ENCODE results near the gene TXNRD2. TPM values are rescaled to one million over a fixed set of nuclear protein-coding genes. Genes with fewer than 3 reads are reported as not detected.

Gene TXNRD2
- total RNA-seq, 1 experiment from 2014 or later: 22.4 TPM

DNA sequence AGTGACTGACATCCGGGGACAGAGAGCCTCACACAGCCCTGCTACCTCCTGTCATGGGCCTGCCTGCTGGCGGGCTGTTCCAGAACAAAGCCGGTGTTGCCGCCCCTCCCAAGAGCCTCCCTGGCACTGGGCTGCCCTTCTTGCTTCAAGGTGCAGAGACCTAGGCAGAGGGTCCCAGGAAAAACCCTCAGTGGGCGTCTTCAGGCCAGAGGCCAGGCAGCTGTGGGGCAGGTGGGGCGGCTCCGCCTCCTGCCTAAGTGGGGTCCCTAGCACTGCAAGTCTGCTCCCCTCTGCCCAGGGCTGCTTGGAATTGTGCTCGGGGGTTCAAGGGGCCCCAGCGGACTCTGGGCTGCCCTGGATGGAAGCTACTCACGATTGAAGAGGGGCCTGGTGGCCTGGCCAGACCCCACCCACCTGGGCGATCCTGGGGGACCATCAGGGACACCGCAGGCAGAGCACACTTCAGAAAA is 66.5 kb downstream of the TXNRD2 start:
- CTCF ChIA-PET: interaction anchor here (0.6 kb wide), 1 partner anchor 186 kb away, joined by 3 read pairs; no protein-coding TSS in a partner anchor
- H3K36me3 ChIP-seq (ENCODE audit: low read depth): no peaks in the 10 kb centered on the region
- H3F3A ChIP-seq (ENCODE audit: insufficient read depth, low read depth): no peaks in the 10 kb centered on the region
- H3K4me3 ChIP-seq: no peak overlapping the region
- intact Hi-C loops (cut with micrococcal nuclease; ENCODE audit: unreplicated experiment): loop anchor here (1.0 kb wide), 1 partner anchor 69 kb away; no protein-coding TSS in a partner anchor
- H3K9me3 ChIP-seq (ENCODE audit: insufficient read depth, low read depth): no peaks in the 10 kb centered on the region
- no peaks in the 10 kb centered on the region for H4K20me1 ChIP-seq (ENCODE audit: insufficient read depth)
- DNase-seq: no peak
- TF ChIP-seq EZH2 (IDR thresholded peaks at IDR 0.05; ENCODE audit: low read depth): no peak
- no peak for TF ChIP-seq CTCF (conservative IDR thresholded peaks at IDR 0.05)
- no peak overlapping the region for H3K4me2 ChIP-seq
- H3K27me3 ChIP-seq (ENCODE audit: insufficient read depth, low read depth): no peaks in the 10 kb centered on the region
- H2AFZ ChIP-seq: no peak overlapping the region
- POLR2A ChIA-PET (ENCODE audit: unreplicated experiment): no interaction called here
- no peaks in the 10 kb centered on the region for H3K79me2 ChIP-seq (ENCODE audit: low read depth)
- H3K27ac ChIP-seq: no peak overlapping the region
- H3K9me2 ChIP-seq (ENCODE audit: insufficient read depth): no peaks in the 10 kb centered on the region
- 0 out of 2 replicates have a peak, but pooled peaks cover 1% of the 10 kb centered on the region for H3K4me1 ChIP-seq (replicated peaks; ENCODE audit: insufficient read depth)
- BruUV-seq (replicated peaks): no TSS peak

DNA sequence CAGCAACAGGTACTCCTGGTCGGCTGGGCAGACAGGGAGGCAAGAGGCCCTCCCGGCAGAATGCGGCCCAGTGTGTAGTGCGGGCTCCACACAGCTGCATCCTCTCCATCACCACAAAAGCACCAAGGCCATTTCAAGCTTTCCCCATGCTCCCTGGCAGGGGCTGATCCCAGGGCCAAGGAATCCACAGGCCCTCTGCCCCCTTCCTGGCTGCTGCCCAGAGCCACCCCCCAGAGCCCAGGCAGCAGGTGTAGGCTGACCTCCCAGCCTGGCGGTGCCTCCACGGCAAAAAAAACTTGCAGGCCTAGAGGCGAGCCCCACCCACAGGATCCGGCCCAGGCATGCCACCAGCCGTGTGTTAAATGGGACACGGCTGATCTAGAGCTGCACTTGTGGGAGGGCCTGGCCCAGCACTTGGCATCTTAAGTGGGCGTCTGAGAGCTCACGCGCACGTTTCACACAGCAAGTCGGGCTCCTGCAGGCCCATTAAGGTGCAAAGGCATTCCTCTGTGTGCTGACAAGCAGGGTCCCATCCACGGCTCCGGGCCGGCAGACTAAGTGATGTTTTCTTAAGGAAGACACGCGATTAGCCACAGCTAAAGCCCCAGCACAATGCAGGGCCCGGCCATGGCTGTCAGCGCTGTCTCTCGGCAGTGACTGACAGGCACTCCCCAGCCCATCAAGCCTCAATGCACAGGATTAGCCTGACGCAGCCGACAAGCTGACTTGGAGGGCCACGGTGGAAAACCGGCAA is 67.1 kb downstream of the TXNRD2 start:
- no TSS peak for BruUV-seq (replicated peaks)
- no peak overlapping the region for H3K4me2 ChIP-seq
- H3K79me2 ChIP-seq (ENCODE audit: low read depth): no peaks in the 10 kb centered on the region
- no peak for DNase-seq
- no peak overlapping the region for H3K4me3 ChIP-seq
- POLR2A ChIA-PET (ENCODE audit: unreplicated experiment): no interaction called here
- H3F3A ChIP-seq (ENCODE audit: insufficient read depth, low read depth): no peaks in the 10 kb centered on the region
- TF ChIP-seq CTCF (conservative IDR thresholded peaks at IDR 0.05) (no peak), EZH2 (IDR thresholded peaks at IDR 0.05; ENCODE audit: low read depth) (no peak)
- intact Hi-C loops (cut with micrococcal nuclease; ENCODE audit: unreplicated experiment): loop anchor here (1.0 kb wide), 1 partner anchor 68 kb away; no protein-coding TSS in a partner anchor
- CTCF ChIA-PET: no interaction called here
- no peak overlapping the region for H3K27ac ChIP-seq
- no peaks in the 10 kb centered on the region for H3K27me3 ChIP-seq (ENCODE audit: insufficient read depth, low read depth)
- H3K9me3 ChIP-seq (ENCODE audit: insufficient read depth, low read depth): no peaks in the 10 kb centered on the region
- no peaks in the 10 kb centered on the region for H3K4me1 ChIP-seq (replicated peaks; ENCODE audit: insufficient read depth)
- no peaks in the 10 kb centered on the region for H3K9me2 ChIP-seq (ENCODE audit: insufficient read depth)
- no peak overlapping the region for H2AFZ ChIP-seq
- no peaks in the 10 kb centered on the region for H4K20me1 ChIP-seq (ENCODE audit: insufficient read depth)
- H3K36me3 ChIP-seq (ENCODE audit: low read depth): no peaks in the 10 kb centered on the region

DNA sequence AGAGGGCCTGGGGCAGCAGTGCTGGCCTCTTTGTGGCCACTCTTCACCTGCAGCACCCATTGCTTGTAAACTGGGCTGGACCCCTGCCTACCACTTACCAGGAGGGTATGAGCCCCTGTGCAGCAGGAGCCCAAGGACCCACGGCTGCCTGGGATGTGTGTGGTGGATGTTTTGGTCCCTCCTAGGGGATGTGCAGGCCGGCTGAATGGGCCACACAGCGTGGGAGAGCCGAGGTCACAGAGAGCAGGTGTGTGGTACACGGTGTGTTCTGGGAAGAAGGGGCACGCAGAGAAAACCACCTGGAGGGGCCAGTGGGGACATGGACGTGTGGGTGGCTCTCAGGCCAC is 67.7 kb downstream of the TXNRD2 start:
- Histone ChIP-seq H3K4me1 (replicated peaks; ENCODE audit: insufficient read depth) (no peaks in the 10 kb centered on the region), H3K27ac (no peak overlapping the region), H4K20me1 (ENCODE audit: insufficient read depth) (no peaks in the 10 kb centered on the region), H3K4me3 (no peak overlapping the region), H3K9me2 (ENCODE audit: insufficient read depth) (no peaks in the 10 kb centered on the region), H3K9me3 (ENCODE audit: insufficient read depth, low read depth) (no peaks in the 10 kb centered on the region), H3K4me2 (no peak overlapping the region), H3K79me2 (ENCODE audit: low read depth) (no peaks in the 10 kb centered on the region), H2AFZ (no peak overlapping the region), H3K27me3 (ENCODE audit: insufficient read depth, low read depth) (no peaks in the 10 kb centered on the region), H3K36me3 (ENCODE audit: low read depth) (no peaks in the 10 kb centered on the region), H3F3A (ENCODE audit: insufficient read depth, low read depth) (no peaks in the 10 kb centered on the region)
- intact Hi-C loops (cut with micrococcal nuclease; ENCODE audit: unreplicated experiment): no loop called here
- DNase-seq: no peak
- POLR2A ChIA-PET (ENCODE audit: unreplicated experiment): no interaction called here
- no peak for TF ChIP-seq EZH2 (IDR thresholded peaks at IDR 0.05; ENCODE audit: low read depth)
- no peak for TF ChIP-seq CTCF (conservative IDR thresholded peaks at IDR 0.05)
- no TSS peak for BruUV-seq (replicated peaks)
- CTCF ChIA-PET: no interaction called here

Data from PC-9 (cell line).